ENCODE results near the gene IAH1. TPM values are rescaled to one million over a fixed set of nuclear protein-coding genes. Genes with fewer than 3 reads are reported as not detected.

The IAH1 gene
- total RNA-seq, 1 donor from 2014 or later = 62.4 TPM

DNA sequence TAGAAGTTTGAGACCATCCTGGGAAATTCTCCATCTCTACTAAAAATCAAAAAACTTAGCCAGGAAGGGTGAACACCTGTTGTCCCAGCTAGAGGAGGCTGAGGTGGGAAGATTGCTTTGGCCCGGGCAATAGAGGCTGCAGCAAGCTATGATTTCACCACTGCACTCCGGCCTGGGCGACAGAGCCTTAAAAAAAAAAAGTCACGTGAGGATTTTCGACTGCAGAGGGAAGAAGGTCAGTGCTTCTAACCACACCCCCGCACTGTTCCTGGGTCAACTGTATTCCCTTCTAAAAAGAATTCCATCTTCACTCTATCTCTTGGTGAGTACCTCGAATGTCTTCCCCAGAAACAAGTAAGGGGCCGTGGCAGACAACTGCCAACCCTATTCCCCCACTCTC lies 49.9 kb downstream of the IAH1 start:
- DNase-seq (ENCODE audit: low spot score in 2 of 2) = no peak
- FAIRE-seq = no peak

DNA sequence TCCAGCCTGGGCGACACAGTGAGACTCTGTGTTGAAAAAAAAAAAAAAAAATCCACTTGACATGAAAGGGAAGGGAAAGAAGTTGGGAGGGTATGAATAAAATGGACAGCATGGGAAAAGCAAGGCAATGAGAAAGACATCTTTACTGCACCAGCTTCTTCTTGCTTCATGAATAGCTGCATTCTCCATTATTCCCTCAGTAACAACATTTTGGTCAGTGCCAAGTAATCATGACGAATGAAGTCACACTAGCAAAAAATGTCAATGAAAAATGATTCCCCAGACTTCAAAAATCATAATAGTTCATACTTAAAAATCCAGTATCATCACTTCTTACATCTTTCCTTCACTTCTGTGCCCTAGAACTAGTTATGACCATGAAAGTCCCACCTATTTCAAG lies 50.9 kb downstream of the IAH1 start:
- peak; percentile 34 for FAIRE-seq
- DNase-seq (ENCODE audit: low spot score in 2 of 2) = no peak

DNA sequence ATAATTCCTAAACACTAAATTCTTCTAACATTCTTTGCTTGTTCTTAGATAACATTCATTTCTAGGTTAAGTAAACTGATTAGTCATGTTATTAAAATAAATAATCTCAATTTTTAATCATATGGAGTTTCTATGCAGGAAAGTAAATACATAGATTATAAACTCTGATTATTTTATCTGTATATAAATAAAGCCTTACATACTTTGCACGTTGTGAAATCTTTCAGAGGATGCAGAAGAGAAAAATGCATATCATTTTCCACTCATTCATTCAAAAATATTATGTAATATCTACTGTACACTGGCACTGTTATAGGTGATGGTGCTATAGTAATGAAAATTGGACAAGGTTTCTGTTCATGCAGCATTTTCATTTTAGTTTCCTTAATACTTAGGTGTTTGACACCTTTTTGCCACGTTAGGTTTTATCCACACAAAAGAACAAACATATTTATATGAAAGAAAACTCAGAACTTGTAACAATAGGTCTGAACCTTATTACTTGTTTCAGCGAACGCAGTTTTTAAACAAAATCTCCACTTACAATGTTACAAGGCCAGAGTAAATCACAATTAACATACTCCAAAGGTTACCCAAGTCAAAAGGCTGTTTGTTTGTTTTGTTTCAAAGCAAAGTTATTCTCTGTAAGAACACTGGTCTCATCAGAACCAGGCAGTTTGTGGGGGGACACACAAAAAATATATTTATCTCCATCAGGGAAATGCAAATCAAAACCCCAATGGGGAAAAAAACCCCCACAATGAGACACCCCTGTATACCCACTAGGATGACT lies 53.8 kb downstream of the IAH1 start:
- DNase-seq (ENCODE audit: low spot score in 2 of 2) (no peak), FAIRE-seq (no peak)

DNA sequence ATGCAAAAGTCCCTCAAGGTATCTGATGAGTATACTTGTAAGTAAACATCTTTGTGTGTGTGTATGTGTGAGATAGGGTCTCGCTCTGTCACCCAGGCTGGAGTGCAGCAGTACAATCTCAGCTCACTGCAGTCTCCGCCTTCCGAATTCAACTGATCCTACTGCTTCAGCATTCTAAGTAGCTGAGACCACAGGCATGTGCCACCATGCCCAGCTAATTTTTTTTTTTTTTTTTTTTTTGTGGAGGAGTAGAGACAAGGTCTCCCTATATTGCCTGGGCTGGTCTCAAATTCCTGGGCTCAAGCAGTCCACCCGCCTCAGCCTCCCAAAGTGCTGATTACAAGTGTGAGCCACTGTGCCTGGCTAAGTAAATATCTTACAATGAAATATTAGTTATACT lies 58.1 kb downstream of the IAH1 start:
- FAIRE-seq = no peak
- DNase-seq (ENCODE audit: low spot score in 2 of 2) = no peak

DNA sequence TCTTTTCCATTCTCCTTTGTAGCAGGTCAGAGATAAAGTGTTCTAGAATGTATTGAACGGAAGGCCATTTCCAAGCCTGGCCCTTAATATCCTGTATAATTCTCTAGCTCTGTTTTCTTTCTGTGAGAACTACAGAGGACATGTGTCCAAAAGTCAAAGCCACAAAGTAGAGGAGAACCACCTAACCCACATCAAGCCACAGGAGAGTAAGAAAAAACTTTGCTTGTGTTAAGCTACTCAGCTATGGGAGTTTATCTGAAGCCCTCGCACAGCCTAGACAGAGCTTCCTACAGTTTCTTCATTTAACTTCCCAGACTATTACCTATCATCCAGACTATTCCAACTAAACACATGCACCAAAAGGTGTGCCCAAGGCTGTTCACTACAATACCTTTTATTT lies 59.3 kb downstream of the IAH1 start:
- no peak for FAIRE-seq

DNA sequence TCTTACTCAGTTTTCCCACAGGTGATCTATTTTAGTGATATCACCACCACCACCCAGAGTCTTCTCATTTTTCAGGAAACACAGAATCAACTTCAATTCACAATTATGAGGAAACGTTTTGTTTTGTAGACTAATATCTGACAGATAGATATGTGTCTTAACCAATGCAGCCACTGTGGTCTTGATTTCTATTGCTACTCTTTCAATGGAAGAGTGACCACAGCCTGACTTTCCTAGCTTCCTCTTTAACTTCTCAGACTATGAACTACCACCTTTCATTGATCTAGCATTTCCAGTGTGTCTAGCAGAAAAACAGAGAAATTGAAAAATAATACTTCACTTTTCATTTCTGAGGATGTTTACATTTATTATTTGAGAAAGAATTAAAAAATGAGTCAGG lies 60.8 kb downstream of the IAH1 start:
- DNase-seq (ENCODE audit: low spot score in 2 of 2) (no peak), FAIRE-seq (no peak)

More for the DNA sequence above, 59.3 kb downstream of the IAH1 start:
- DNase-seq (ENCODE audit: low spot score in 2 of 2) = no peak

DNA sequence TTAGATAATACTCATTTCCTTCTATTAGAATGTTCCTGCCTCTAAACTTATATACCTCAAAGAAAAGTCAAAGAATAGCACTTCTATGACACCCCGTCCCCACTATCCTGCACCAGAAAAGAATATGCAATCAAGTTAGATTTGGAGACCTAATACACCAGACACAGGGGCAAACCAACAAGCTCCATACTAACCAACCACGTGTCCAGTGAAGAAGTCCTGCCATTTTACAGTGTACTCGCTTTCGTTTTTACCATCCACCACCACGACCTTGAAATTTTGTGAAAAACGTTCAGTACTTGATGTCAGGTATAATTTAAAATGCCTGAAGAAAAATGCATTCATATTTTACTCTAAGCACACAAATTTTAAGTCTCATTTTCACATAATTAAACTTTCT lies 62.2 kb downstream of the IAH1 start:
- no peak for FAIRE-seq
- DNase-seq (ENCODE audit: low spot score in 2 of 2) = no peak

DNA sequence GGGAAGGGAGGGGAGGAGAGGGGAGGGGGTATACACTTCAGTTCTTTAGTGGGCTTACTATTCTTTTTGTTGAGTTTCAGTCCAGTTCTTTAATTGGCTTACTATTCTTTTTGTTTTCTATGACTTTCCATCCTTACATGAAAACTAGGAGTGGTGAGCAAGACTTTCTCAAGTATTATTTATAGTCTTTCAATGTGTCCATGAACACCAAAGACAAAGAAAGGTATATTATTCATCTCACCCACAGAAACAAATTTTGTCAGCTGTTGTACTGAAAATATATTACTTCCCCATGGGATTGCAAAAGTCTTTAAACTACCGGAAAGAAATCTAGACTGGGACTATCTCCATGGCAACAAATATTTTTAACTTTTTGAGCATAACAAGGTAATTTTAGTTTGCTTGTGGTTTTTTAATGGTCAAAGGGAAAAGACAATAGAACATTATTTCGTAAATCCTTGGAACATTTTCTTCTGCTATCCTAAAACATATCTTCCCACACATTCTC lies 63.7 kb downstream of the IAH1 start:
- FAIRE-seq (no peak), DNase-seq (ENCODE audit: low spot score in 2 of 2) (peak in 1 of 2 donors; percentile 20)

Other genes starting within 250 kb of the IAH1 start
- 45.7 TPM for gene ITGB1BP1, start 51.0 kb upstream of the IAH1 start, total RNA-seq
- gene CPSF3, start 50.9 kb upstream of the IAH1 start, total RNA-seq = 39.9 TPM
- gene ADAM17, start 81.3 kb downstream of the IAH1 start, total RNA-seq = 33.8 TPM
- 701 TPM for gene YWHAQ, start 156.4 kb downstream of the IAH1 start, total RNA-seq